Common myeloid progenitor, CD34-positive (primary cell): ENCODE measurements around the gene SOX3.

Source experiments
- CTCF ChIA-PET: fragments of 350-600 bp; sonication (Branson Sonifier 250); formaldehyde crosslinking; loops from one replicate; lab custom pipeline; 2021; ENCODE audit warnings: antibody characterized with exemption; lab: Charles Lee
- POLR2A ChIA-PET: fragments of 350-600 bp; sonication (Branson Sonifier 250); formaldehyde crosslinking; loops from one replicate; lab custom pipeline; 2021; ENCODE audit warnings: antibody characterized with exemption; lab: Charles Lee
- DNase-seq, 3 donors: peaks; one replicate each; pipeline versions ENCODE4 v3.0.0 to v3.0.0-alpha.2; 2013
- H3K27ac ChIP-seq, 2 experiments: 1 replicate in 1 of 2; 2 replicates in 1 of 2; pipeline ENCODE4 v1.7.0; 2013; ENCODE audit warnings: inconsistent platforms in 2 of 2, low read length in 2 of 2, mild to moderate bottlenecking in 2 of 2, low read depth in 1 of 2, moderate library complexity in 1 of 2; ENCODE audit not compliant: severe bottlenecking in 2 of 2, insufficient read depth in 1 of 2, poor library complexity in 1 of 2
- H3K27me3 ChIP-seq, 5 experiments: replicated peaks in 2 of 5; 1 replicate in 3 of 5; 2 replicates in 2 of 5; pipeline versions ENCODE4 v1.6.1 to v1.7.0; 2013; ENCODE audit warnings: low read length in 4 of 5, mild to moderate bottlenecking in 2 of 5, moderate library complexity in 2 of 5, inconsistent platforms in 1 of 5; ENCODE audit not compliant: insufficient read depth in 5 of 5, control insufficient read depth in 4 of 5
- H3K36me3 ChIP-seq, 4 experiments: 1 replicate in 2 of 4; 2 replicates in 2 of 4; pipeline versions ENCODE4 v1.6.1 to v1.7.0; 2013; ENCODE audit warnings: low read length in 3 of 4, control low read depth in 1 of 4, mild to moderate bottlenecking in 1 of 4; ENCODE audit not compliant: control insufficient read depth in 4 of 4, insufficient read depth in 4 of 4
- H3K4me1 ChIP-seq, 4 experiments: 1 replicate in 3 of 4; 2 replicates in 1 of 4; pipeline versions ENCODE4 v1.6.1 to v1.7.1; 2013; ENCODE audit warnings: low read length in 3 of 4, mild to moderate bottlenecking in 3 of 4, control low read depth in 1 of 4, inconsistent platforms in 1 of 4, moderate library complexity in 1 of 4; ENCODE audit not compliant: control insufficient read depth in 4 of 4, insufficient read depth in 4 of 4; ENCODE audit errors: control extremely low read depth in 1 of 4
- H3K4me3 ChIP-seq, 7 experiments: 1 replicate in 4 of 7; 2 replicates in 3 of 7; pipeline versions ENCODE4 v1.5.1 to v1.7.0; 2013; ENCODE audit warnings: mild to moderate bottlenecking in 7 of 7, low read length in 6 of 7, moderate library complexity in 6 of 7, inconsistent platforms in 2 of 7, low read depth in 2 of 7, control low read depth in 1 of 7; ENCODE audit not compliant: insufficient read depth in 4 of 7, control insufficient read depth in 1 of 7; ENCODE audit errors: extremely low read depth in 1 of 7
- H3K9me3 ChIP-seq, 5 experiments: 1 replicate in 4 of 5; 2 replicates in 1 of 5; pipeline versions ENCODE4 v1.6.1 to v1.7.1; 2013; ENCODE audit warnings: low read length in 4 of 5, mild to moderate bottlenecking in 2 of 5, inconsistent platforms in 1 of 5, low read depth in 1 of 5, moderate library complexity in 1 of 5; ENCODE audit not compliant: control insufficient read depth in 4 of 5, insufficient read depth in 2 of 5; ENCODE audit errors: control extremely low read depth in 1 of 5
- WGBS: methylation state at CpG from one replicate; pipeline ENCODE4 v1.1.5; 2013; ENCODE audit not compliant: insufficient coverage; 5-methylcytosine and 5-hydroxymethylcytosine counted together

Gene SOX3

DNA sequence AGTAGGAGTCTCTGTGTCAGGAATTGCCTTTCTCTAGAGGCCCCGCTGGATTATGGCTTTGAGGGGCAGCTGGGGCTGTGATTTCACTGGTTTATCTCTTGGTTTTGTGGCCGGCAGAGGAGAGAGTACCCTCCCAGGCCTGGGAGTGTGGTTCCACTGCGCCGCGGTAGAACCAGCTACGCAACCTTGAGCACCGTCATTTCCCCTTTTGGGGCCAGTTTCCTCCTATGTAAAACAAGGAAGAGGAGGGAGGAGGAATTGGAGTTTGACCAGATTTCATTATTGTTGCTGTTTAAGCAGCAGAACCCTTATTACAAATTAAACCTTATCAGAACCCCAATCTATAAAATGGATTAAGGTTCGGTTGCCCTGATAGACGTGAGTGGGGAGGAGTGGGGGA is 4.4 kb downstream of the SOX3 start:
- ChIA-PET CTCF (no interaction called here), POLR2A (no interaction called here)
- H3K36me3 ChIP-seq: no peaks in the 10 kb centered on the region
- H3K4me3 ChIP-seq: no peak overlapping the region
- H3K27ac ChIP-seq: no peak overlapping the region
- WGBS: 17% methylated on average over 7 of the region's 9 CpGs
- H3K27me3 ChIP-seq: peaks cover 0 to 77% (median 8%) of the 10 kb centered on the region in 5 experiments
- peaks cover 0 to 20% (median 2%) of the 10 kb centered on the region in 5 experiments for H3K9me3 ChIP-seq
- DNase-seq: peak; percentile 29 to 56 (median 45)
- peaks cover 0 to 10% (median 2%) of the 10 kb centered on the region in 4 experiments for H3K4me1 ChIP-seq

DNA sequence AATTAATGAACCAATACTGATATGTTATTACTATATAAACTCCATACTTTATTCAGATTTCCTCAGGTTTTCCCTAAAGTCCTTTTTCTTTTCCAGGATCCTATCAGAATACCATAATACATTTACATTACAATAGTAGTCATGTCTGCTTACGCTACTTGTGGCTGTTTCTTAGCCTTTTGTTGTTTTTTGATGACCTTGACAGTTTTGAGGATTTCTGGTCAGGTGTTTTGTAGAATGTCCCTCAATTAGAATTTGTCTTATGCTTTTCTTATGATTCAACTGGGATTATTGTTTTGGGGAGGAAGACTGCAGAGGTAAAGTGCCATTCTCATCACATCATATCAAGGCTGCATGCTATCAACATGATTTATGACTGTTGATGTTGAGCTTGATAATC is 9.1 kb downstream of the SOX3 start:
- ChIA-PET POLR2A (no interaction called here), CTCF (no interaction called here)
- no CpG with 5 or more reads among the region's 1 CpG for WGBS
- DNase-seq: no peak
- H3K4me3 ChIP-seq: no peak overlapping the region
- H3K36me3 ChIP-seq: no peaks in the 10 kb centered on the region
- H3K27me3 ChIP-seq: peaks cover 0 to 43% (median 7%) of the 10 kb centered on the region in 5 experiments
- no peaks in the 10 kb centered on the region for H3K4me1 ChIP-seq
- H3K27ac ChIP-seq: no peak overlapping the region
- H3K9me3 ChIP-seq: peaks cover 0 to 3% (median 0%) of the 10 kb centered on the region in 5 experiments

DNA sequence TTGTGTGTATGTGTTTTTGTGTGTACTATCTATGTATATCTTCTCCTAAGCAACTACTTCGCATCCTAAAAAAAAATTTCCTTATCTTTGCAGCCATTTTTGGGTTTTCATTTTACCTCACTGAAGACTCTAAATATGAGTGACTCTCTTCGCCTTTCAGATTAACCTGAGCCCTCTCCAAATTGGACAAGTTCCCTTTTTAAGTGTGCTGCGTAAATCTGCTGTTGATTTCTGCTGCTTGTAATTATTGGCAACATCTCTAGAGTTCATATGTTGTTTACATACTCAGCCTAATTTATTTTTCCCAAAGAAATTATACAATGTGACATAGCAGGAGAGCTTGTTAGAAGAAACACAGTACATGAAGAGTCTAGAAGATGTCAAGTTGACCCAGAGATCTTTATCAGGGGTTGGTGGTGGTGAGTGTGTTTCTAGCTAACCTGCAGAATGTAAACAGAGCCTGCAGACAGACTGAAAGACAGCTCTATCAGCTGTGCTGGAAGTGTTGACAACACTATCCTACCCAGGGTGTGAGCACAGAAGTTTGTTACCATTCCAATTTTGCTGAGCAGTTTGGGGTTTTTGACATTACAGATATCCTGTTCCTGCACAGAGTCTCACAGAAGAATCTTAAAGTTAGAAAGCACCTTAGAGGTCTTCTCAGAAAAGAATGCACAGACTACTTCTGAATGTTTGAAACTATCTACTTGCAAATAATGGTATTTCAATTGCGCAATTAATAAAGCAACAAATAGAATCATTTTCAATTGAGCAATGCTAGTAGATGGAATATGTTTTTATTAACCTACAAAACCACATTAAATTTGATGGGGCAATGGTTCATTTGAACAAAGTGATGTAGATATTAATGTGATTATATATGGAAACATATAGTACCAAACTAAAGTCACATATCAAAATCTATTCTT is 12.5 kb downstream of the SOX3 start:
- Histone ChIP-seq H3K36me3 (no peaks in the 10 kb centered on the region), H3K9me3 (no peaks in the 10 kb centered on the region), H3K4me1 (no peaks in the 10 kb centered on the region), H3K27me3 (peaks cover 0 to 18% (median 2%) of the 10 kb centered on the region in 5 experiments), H3K4me3 (no peak overlapping the region), H3K27ac (no peak overlapping the region)
- ChIA-PET CTCF (no interaction called here), POLR2A (no interaction called here)
- DNase-seq: no peak
- 80% methylated on average over 2 of the region's 4 CpGs for WGBS

DNA sequence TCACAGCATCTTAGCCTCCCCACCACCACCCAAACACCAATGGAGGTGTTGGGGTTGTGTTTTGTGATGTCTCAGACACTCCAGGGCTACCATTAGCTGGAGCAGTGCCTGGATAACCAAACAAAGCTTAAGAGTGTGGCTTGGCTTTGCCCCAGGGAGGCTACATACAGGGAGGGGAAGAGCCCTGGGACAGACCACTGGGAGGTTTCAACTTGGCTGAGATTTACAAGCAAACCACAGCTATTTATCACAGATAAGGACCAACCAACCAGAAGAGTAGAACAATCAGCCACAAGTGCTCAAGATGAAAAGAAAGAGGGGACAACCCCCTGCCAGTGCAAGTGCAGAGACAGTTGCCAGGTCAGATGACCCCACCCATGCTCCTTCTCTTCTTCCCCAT is 24.1 kb downstream of the SOX3 start:
- POLR2A ChIA-PET: no interaction called here
- no peak for DNase-seq
- Histone ChIP-seq H3K4me1 (no peaks in the 10 kb centered on the region), H3K36me3 (no peaks in the 10 kb centered on the region), H3K4me3 (no peak overlapping the region), H3K27ac (no peak overlapping the region), H3K27me3 (no peaks in the 10 kb centered on the region), H3K9me3 (peaks cover 0 to 2% (median 0%) of the 10 kb centered on the region in 5 experiments)
- CTCF ChIA-PET: no interaction called here

DNA sequence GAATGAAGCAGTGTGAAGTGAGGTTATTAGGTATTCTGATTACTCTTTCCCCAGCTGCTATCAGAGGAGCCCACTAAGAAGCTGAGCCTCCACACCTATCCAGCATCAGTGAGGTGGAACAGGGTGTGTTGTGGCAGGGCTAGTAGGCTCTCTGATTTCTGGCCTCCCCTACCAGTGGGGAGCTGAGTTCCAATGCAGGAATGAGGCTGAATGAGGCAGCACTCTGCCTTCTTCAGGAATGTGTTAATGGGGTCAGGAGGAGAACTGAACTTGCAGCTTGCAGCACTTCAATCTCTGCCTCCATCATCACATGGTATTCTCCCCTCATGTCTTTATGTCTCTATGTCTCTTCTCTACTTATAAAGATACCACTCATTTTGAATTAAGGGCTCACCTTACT is 26.9 kb downstream of the SOX3 start:
- no peak overlapping the region for H3K4me3 ChIP-seq
- H3K27ac ChIP-seq: no peak overlapping the region
- H3K9me3 ChIP-seq: peaks cover 0 to 9% (median 3%) of the 10 kb centered on the region in 5 experiments
- ChIA-PET POLR2A (no interaction called here), CTCF (no interaction called here)
- no peaks in the 10 kb centered on the region for H3K27me3 ChIP-seq
- H3K4me1 ChIP-seq: no peaks in the 10 kb centered on the region
- DNase-seq: no peak
- H3K36me3 ChIP-seq: no peaks in the 10 kb centered on the region

DNA sequence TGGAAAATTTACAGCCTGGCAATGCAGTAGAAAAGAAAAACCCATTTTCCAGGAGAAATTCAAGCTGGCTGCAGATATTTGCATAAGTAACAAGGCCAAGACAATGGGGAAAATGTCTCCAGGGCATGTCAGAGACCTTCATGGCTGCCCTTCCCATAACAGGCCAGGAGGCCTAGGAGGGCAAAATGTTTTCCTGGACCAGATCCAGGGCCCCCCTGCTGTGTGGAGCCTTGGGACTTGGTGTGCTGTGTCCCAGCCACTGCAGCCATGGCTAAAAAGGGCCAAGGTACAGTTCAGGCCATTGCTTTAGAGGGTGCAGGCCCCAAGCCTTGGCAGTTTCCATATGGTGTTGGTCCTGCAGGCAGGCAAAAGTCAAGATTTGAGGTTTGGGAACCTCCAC is 29.8 kb downstream of the SOX3 start:
- Histone ChIP-seq H3K4me1 (no peaks in the 10 kb centered on the region), H3K36me3 (no peaks in the 10 kb centered on the region), H3K27me3 (no peaks in the 10 kb centered on the region), H3K9me3 (peaks cover 0 to 9% (median 3%) of the 10 kb centered on the region in 5 experiments), H3K4me3 (no peak overlapping the region), H3K27ac (no peak overlapping the region)
- CTCF ChIA-PET: no interaction called here
- no peak for DNase-seq
- POLR2A ChIA-PET: no interaction called here

DNA sequence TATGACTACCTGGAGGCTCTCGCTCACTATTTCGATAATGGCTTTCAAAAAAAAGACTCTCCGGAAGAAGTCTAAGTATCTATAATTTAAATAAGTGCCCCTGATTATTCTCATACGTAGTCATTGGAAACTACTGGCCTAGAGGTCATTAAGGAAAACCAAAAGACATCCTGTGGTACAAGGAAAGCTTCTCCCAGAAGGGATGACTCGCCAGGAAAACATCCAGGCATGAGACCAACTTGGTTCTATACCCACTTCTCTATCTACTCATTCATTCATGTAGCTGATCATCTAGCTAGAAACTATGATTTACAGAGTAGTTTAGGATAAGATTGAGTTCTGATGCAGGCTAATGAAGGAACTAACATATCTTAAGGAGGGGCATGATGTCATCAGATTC is 37.7 kb downstream of the SOX3 start:
- CTCF ChIA-PET: no interaction called here
- DNase-seq: no peak
- H3K27ac ChIP-seq: no peak overlapping the region
- 93% methylated on average over 4 of the region's 5 CpGs for WGBS
- H3K36me3 ChIP-seq: no peaks in the 10 kb centered on the region
- no peak overlapping the region for H3K4me3 ChIP-seq
- peaks cover 0 to 2% (median 0%) of the 10 kb centered on the region in 5 experiments for H3K27me3 ChIP-seq
- H3K9me3 ChIP-seq: peaks cover 0 to 2% (median 0%) of the 10 kb centered on the region in 5 experiments
- POLR2A ChIA-PET: no interaction called here
- H3K4me1 ChIP-seq: no peaks in the 10 kb centered on the region
